LNCAP (cell line): Measurements from ENCODE around the gene EML3.

Experiments
- CTCF ChIP-seq: fragments of 450-650 bp; IDR thresholded peaks from 2 replicates; pipeline ENCODE4 v1.5.1; 2017; ENCODE audit warnings: mild to moderate bottlenecking

The EML3 gene

GRCh38 chr11:62627713-62628112 lies 15.1 kb upstream of the EML3 start:
- no peak for TF ChIP-seq CTCF

GRCh38 chr11:62622476-62623089 lies 10.0 kb upstream of the EML3 start:
- TF ChIP-seq CTCF, result no peak

- no peak for TF ChIP-seq CTCF
Measured at GRCh38 chr11:62621567-62622470, 9.2 kb upstream of the EML3 start, which contains the start of gene B3GAT3. TSS of gene B3GAT3 (minus strand) at chr11:62621986. CDS start at chr11:62621947, 39 bp downstream.

- no peak for TF ChIP-seq CTCF
Measured at GRCh38 chr11:62621027-62621566, 8.5 kb upstream of the EML3 start.

- no peak for TF ChIP-seq CTCF
Measured at GRCh38 chr11:62615521-62615920, 2.9 kb upstream of the EML3 start.

GRCh38 chr11:62614275-62614674 lies 1.7 kb upstream of the EML3 start:
- TF ChIP-seq CTCF, result no peak

GRCh38 chr11:62613291-62613778 lies 760 bp upstream of the EML3 start:
- no peak for TF ChIP-seq CTCF
